Mesenteric fat pad (tissue), 1 donor: ENCODE data around the gene TRABD. TPM values are rescaled to one million over a fixed set of nuclear protein-coding genes. Genes with fewer than 3 reads are reported as not detected.

Source experiments
- DNase-seq: peaks from one replicate; pipeline ENCODE4 v3.0.0-alpha.2; 2020; ENCODE audit warnings: low spot score
- total RNA-seq: library from RNA; stranded (reverse); fragmentation: NEBNext Ultra II Directional; extraction: Animal tissue kit (Norgen Biotek cat#: 25700); gene quantifications from one replicate; pipeline ENCODE4 v1.2.1, GENCODE V29; 2021
- donor health status: DM: yes; HTN: yes; CAD: no.

Gene TRABD
- total RNA-seq, 1 donor from 2014 or later, result 42.3 TPM

DNA sequence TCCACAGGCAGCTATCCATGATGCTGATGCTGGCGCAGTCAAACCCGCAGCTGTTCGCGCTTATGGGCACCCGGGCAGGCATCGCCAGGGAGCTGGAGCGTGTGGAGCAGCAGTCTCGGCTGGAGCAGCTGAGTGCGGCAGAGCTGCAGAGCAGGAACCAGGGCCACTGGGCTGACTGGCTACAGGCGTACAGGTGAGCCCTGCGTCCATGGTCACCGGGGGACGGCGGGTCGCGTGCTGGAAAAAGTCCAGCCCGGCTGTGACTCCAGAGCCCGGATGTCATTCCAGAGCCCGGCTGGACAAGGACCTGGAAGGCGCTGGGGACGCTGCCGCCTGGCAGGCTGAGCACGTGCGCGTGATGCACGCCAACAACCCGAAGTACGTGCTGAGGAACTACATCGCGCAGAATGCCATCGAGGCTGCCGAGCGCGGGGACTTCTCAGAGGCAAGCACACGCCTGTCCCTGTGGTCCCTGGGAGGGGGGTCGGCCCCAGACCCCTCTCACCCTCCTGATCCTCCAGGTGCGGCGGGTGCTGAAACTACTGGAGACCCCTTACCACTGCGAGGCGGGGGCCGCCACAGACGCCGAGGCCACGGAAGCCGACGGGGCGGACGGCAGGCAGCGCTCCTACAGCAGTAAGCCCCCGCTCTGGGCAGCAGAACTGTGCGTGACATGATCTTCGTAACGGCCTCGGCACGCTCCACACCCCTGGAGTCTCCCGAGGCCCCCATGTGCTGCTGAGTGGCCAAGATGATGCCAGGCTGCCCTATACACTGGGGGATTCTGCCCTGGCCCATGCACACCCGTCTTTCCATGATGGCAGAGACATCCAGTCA, 31.2 kb downstream of the TRABD start:
- DNase-seq, result no peak

GRCh38 chr22:50217543-50218152, 31.9 kb downstream of the TRABD start:
- DNase-seq, result no peak

- DNase-seq, result no peak
Observed at GRCh38 chr22:50218153-50218995, 32.7 kb downstream of the TRABD start.

DNA sequence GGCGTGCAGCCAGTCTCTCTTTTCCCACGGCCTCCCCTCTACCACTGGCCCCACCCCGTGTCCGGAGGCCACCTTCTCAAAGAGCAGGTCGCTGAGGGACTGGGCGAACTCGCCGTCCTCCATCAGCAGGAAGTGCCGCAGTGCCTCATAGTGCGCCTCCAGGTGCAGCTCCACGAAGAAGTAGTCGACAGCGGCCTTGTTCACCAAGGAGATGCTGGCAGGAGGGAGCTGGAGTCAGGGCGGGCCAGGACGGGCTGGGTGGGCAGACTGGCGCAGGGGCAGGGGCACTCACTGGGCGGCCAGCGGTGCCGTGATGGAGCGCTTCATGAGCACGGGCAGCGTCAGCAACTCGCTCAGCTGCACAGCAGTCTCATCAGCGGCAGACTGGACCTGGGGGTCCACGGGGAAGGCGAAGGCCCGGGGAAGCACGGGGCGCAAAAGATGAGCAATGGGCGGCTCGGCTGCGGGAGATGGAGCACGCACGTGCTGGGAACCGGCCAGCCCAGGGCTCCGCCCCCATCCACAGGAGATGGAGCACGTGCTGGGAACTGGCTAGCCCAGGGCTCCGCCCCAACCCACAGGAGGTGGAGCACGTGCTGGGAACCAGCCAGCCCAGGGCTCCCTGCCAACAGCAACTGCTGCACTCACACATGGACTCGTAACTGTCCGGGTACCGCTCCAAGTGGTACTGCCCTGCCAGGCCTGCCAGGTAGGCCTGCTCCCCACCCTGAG, 33.4 kb downstream of the TRABD start:
- DNase-seq, result no peak

- no peak for DNase-seq
Observed at GRCh38 chr22:50219800-50220602, 34.3 kb downstream of the TRABD start.

DNA sequence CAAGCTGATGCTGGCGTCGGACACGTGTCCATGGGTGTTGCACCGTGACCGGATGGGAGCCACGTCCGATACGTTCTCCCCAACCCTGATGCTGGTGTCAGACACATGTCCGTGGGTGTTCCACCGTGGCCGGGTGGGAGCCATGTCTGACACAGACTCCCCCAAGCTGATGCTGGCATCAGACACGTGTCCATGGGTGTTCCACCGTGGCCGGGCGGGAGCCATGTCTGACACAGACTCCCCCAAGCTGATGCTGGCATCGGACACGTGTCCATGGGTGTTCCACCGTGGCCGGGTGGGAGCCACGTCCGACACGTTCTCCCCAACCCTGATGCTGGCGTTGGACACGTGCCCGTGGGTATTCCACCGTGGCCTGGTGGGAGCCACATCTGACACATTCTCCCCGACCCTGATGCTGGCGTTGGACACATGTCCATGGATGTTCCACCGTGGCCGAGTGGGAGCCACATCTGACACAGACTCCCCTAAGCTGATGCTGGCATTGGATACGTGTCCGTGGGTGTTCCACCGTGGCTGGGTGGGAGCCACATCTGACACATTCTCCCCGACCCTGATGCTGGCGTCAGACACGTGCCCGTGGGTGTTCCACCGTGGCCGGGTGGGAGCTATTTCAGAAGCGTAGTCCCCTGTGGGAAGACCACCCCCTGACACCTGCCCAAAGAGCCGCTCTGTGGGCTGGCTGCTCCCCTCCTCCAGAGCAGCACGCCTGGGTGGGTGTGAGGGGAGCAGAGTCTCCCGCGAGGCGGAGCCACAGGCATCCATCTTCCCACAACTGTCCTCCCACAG, 35.1 kb downstream of the TRABD start:
- no peak for DNase-seq

DNA sequence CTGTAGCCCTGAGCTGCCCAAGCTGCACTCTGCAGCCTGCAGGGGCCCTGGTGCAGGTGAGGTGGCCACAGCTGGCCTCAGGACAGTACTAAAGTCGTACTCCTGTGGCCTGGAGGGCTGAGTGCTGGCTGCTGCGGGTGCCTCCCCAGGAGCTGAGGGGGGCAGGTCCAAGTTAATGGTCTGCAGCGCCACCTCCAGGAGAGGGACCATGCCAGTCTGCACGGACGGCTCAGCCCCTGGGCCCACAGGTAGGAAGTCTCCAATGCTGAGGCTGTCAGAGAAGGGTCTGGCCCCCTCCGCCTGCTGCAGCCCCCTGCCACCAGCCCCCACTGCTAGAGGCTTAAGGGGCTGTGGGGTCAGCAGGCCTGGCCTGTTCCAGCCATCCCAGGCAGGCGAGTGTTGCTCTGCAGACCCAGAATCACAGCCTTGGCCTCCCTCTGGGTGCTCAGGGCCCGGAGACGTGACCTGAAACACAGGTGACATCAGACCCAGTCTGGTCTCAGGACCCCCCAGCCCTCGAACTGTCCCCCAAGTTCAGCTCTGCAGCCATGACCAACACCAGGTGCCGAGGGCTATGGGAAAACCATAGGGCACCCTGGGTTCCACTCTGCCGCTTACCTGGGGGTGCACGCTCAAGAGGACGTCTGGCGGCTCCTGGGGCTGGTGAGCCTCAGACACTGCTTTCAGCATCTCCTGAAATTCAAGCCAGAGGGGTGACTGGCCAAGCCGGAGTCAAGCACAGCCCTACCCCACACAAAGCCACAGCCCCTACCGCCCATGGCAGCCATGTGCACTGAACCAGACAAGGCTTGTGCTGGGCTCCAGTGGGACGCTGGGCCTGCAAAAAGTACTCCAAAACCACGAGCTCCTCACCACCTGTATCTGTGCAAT, 35.9 kb downstream of the TRABD start:
- DNase-seq, result no peak

DNA sequence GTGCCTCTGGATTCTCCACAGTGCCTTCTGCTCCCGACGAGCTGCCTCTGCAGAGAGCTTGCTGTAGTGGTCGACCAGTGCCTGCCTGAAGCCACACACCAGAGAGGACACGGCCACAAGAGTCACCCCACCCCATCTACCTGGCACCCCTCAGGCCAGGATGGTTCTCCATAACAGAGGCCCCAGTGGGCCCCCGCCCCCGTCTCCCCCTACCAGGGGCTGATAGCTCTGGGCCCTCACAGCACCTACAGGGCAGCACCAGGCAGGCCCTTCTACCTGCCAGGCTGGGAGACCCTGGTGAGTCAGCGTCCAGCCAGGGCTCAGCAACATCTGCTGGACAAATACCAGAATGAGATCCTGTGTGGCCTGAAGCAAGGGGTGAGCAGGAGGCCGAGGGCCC, 36.8 kb downstream of the TRABD start:
- DNase-seq, result no peak

GRCh38 chr22:50224071-50224470, 38.4 kb downstream of the TRABD start:
- DNase-seq, result no peak

DNA sequence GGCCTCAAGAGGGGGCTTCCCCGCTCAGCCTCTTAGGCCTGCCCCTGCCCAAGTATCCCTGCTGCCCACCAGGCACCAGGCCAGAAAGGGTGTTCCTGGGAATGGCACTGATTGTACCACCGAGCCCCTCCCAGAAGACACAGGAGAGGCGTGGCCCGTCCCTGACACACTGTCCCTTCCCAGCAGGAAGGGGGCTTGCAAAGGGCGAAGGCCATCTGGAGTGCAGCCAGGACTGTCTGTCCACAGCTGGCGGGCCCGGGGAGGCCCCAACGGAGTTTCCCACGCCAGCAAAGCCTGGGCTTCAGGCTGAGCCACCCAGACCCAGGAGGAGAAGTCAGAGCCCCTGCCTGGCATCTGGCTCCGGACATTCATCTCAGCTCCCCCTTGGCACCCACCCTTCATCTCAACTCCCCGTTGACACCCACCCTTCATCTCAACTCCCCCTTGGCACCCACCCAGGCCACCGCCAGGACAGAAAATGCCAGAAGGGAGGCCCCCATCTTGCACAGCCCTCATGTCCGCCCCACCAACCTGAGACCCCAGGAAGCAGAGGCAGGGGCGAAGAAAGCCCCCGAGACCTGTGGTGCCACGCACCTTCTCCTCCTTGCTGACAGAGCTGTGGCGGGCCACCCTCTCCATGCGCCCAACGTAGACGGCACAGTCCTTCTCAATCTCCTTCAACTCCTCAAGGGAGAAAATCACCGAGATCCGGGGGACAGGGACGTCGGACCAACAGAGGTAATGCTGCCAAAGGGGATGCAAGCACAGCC, 39.7 kb downstream of the TRABD start:
- DNase-seq, result no peak

DNA sequence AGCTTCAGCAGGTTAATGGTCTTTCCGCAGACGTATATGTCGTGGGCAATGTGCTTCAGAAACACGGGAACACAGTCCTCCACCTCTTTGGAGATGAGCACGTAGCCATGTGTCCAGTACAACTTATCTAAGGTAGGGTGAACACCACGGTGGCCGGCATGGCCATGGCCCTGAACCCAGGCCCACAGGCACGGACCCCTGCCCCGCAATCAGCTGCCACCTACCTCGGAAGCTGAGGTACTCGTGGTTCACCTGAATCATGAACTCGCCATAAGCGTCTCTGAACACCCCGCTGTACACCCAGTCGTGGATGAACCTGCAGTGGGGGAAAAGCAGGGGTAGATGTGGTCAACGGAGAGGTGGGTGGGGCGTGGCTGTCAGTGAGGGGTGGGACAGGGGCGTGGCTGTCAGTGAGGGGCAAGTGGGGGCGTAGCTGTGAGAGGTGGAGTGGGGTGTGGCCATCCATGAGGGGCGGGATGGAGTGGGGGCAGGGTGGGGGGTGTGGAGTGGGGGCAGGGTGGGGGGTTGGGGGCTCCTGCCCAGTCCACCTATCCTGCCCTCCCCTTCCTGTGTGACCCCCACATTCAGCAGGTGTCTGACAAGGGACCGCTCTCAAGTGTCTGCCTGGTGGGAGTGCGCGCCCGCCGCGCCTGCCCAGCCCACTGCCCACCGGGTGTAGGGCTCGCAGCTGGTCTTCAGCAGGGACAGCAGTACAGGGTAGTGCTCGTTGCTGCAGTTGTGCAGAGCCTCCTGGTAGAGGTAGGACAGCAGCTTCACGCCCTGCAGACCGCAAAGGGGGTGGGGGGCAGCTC, 40.6 kb downstream of the TRABD start:
- no peak for DNase-seq

GRCh38 chr22:50226875-50227165, 41.1 kb downstream of the TRABD start:
- no peak for DNase-seq

GRCh38 chr22:50227579-50228215, 42.0 kb downstream of the TRABD start:
- DNase-seq, result no peak

DNA sequence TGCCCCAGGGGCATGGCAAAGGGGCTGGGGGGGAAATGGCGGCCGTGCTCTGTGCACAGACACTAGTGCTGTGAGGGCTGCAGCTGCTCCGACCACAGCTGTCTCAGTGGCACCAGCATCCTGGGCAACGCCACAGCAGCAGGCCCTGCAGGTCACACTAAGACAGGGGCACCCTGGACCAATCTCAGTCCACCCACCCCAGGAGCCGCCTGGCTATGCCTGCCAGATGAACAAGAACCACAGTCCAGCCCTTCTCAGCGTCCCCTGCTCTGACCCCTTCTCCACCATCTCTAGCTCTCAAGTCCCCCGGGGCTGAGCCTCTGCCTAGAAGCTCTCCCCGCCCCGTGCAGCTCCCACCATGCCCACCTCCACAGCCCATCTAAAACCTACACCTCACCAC, 42.7 kb downstream of the TRABD start:
- no peak for DNase-seq

DNA sequence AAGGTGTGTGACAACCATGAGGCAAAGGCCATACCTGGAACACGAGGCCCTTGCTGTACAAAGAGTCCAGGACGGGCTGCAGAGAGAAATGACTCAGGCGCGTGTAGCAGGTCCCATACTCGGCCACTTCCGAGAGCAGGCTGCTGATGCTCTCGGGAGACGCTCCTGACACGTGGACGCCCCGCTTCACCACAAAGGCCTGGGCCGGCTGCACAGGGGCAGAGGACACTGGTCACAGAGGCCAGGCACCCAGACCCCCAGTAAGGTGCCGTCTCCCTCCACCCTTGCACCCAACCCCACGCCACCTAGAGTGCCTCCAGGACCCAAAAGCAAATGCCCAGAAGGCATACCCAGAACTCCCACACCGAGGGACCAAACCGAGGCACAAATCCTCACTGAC, 43.7 kb downstream of the TRABD start:
- DNase-seq, result no peak

DNA sequence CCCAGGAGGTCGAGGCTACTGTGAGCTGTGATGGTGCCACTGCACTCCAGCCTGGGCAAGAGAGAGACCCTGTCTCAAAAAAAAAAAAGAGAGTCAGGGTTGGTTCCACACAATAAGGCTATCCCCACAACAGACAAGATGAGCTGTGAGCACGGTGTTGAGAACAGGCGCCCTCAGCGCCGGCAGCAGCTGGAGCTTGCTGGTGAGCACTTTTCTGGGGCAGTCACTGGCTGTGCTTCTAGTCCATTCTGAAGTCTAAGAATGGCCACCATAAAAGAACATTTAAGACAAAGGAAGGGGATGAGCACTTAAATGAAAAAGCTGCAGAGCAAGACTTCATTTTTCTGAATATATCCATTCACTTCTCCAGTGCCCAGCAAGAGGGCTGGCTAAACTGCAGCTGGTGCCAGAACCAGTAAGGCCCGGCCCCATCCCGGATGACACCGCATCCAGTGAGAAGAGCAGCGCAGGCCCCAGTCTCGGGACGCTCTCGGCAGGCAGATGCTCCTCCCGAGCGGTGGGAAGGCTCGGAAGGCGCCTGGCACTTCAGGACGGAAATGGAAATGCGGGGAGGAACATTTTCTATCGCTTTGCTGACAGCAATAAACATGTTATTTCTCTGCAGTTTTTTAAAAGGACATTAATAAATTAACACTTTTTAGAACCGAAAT, 46.9 kb downstream of the TRABD start:
- no peak for DNase-seq
